HL-60 (cell line): ENCODE data around the gene ATF6.

Experiments
- DNase-seq, 2 experiments: peaks; one replicate each; pipeline ENCODE4 v3.0.0-alpha.2; 2010 to 2020; ENCODE audit warnings: low read depth in 1 of 2, low spot score in 1 of 2
- H3K27ac ChIP-seq: fragments of 250-450 bp; sonication (Bioruptor Pico); replicated peaks from 2 replicates; pipeline ENCODE4 v1.5.1; 2020; ENCODE audit warnings: mild to moderate bottlenecking, moderate library complexity
- H3K27me3 ChIP-seq: fragments of 250-450 bp; sonication (Bioruptor Pico); 2 replicates; pipeline ENCODE4 v1.5.1; 2021; ENCODE audit warnings: mild to moderate bottlenecking, moderate library complexity; ENCODE audit not compliant: insufficient read depth, poor library complexity, severe bottlenecking
- H3K4me3 ChIP-seq: replicated peaks from 2 replicates; pipeline ENCODE4 v1.5.1; 2011; ENCODE audit warnings: mild to moderate bottlenecking, control low read depth, low read length; ENCODE audit not compliant: insufficient read depth
- GABPA ChIP-seq: IDR thresholded peaks from 2 replicates; pipeline ENCODE4 v1.6.1; 2012; ENCODE audit warnings: low read depth
- POLR2AphosphoS5 ChIP-seq: IDR thresholded peaks from 2 replicates; pipeline ENCODE4 v1.6.1; 2012; ENCODE audit warnings: low read depth
- SPI1 ChIP-seq: IDR thresholded peaks from 2 replicates; pipeline ENCODE4 v1.6.1; 2012; ENCODE audit warnings: low read depth, mild to moderate bottlenecking, borderline replicate concordance
- TF ChIP-seq, protein P1 (sequence below): IDR thresholded peaks from one replicate; pipeline ENCODE4 v1.5.1; 2011; ENCODE audit warnings: low read length, control low read depth, inconsistent platforms; ENCODE audit not compliant: insufficient read depth
- TF ChIP-seq, protein P2 (sequence below): IDR thresholded peaks from 2 replicates; pipeline ENCODE4 v1.6.1; 2012; ENCODE audit warnings: low read depth; ENCODE audit not compliant: insufficient replicate concordance

ATF6 gene

DNA sequence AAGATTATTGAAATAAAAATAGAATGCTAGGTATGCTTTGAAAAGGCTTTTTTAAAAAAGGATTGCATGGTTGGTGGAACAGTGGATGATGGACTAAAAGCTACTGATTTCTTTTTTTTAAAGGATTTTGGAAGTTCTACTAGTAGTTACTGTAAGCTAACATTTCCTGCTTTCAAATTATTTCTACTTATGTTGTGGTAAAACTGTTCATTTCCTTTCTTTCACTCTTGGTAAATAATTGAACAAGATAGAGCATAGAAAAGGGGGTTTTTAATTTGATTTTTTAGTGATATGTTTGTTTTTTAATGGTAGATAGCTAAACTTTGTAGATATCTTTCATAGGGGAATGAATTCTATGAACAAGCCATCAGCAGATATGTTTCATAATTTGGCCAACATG lies 153.1 kb downstream of the ATF6 start:
- Histone ChIP-seq H3K27me3 (no peaks in the 10 kb centered on the region), H3K27ac (no peak overlapping the region), H3K4me3 (no peak overlapping the region)
- DNase-seq, result no peak
- TF ChIP-seq, protein P1, sequence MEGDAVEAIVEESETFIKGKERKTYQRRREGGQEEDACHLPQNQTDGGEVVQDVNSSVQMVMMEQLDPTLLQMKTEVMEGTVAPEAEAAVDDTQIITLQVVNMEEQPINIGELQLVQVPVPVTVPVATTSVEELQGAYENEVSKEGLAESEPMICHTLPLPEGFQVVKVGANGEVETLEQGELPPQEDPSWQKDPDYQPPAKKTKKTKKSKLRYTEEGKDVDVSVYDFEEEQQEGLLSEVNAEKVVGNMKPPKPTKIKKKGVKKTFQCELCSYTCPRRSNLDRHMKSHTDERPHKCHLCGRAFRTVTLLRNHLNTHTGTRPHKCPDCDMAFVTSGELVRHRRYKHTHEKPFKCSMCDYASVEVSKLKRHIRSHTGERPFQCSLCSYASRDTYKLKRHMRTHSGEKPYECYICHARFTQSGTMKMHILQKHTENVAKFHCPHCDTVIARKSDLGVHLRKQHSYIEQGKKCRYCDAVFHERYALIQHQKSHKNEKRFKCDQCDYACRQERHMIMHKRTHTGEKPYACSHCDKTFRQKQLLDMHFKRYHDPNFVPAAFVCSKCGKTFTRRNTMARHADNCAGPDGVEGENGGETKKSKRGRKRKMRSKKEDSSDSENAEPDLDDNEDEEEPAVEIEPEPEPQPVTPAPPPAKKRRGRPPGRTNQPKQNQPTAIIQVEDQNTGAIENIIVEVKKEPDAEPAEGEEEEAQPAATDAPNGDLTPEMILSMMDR, result no peak
- TF ChIP-seq GABPA (no peak), SPI1 (no peak), POLR2AphosphoS5 (no peak)
- TF ChIP-seq, protein P2, sequence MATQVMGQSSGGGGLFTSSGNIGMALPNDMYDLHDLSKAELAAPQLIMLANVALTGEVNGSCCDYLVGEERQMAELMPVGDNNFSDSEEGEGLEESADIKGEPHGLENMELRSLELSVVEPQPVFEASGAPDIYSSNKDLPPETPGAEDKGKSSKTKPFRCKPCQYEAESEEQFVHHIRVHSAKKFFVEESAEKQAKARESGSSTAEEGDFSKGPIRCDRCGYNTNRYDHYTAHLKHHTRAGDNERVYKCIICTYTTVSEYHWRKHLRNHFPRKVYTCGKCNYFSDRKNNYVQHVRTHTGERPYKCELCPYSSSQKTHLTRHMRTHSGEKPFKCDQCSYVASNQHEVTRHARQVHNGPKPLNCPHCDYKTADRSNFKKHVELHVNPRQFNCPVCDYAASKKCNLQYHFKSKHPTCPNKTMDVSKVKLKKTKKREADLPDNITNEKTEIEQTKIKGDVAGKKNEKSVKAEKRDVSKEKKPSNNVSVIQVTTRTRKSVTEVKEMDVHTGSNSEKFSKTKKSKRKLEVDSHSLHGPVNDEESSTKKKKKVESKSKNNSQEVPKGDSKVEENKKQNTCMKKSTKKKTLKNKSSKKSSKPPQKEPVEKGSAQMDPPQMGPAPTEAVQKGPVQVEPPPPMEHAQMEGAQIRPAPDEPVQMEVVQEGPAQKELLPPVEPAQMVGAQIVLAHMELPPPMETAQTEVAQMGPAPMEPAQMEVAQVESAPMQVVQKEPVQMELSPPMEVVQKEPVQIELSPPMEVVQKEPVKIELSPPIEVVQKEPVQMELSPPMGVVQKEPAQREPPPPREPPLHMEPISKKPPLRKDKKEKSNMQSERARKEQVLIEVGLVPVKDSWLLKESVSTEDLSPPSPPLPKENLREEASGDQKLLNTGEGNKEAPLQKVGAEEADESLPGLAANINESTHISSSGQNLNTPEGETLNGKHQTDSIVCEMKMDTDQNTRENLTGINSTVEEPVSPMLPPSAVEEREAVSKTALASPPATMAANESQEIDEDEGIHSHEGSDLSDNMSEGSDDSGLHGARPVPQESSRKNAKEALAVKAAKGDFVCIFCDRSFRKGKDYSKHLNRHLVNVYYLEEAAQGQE, result no peak

DNA sequence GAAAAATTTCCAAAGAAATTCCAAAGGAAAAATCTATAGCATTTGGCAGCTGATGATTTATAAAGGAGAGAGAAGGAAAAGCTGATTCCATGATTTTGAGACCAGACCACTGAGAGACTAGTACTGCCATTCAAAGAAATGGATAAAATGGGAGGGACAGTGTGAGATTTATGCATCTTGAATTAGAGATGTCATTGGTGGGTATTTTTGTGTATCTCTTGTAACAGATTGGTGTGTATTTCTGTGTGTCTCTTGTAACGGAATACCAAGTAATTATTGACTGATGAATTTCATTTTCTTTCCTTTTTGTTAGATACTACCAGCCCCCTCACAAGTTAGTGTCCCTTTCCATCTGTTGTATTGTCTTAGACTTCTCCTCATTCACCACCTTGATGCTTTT lies 155.4 kb downstream of the ATF6 start:
- DNase-seq, result no peak
- Histone ChIP-seq H3K27me3 (no peaks in the 10 kb centered on the region), H3K4me3 (no peak overlapping the region), H3K27ac (no peak overlapping the region)
- TF ChIP-seq, protein P1, result no peak
- TF ChIP-seq GABPA, result no peak
- TF ChIP-seq SPI1, result no peak
- TF ChIP-seq POLR2AphosphoS5, result no peak
- TF ChIP-seq, protein P2, result no peak

DNA sequence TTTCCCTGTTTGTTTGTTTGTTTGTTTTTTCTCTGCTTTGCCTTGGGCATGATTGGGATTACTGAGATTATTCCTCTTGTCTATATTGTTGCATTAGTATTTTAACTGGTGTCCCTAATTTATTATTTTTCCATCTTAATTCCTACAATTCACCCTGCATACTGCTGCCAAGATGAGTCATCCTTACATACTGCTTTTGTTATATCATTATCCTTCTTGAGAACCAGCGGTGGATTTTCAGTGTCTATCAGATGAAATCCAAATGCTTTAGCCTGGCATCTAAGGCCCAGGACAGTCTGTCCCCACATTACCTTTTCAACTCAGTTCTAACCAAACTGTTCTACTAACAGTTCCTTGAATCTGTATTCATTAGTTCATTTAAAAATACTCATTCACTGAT lies 155.9 kb downstream of the ATF6 start:
- H3K27ac ChIP-seq, result no peak overlapping the region

More for the DNA sequence above, 155.9 kb downstream of the ATF6 start:
- Histone ChIP-seq H3K27me3 (no peaks in the 10 kb centered on the region), H3K4me3 (no peak overlapping the region)
- TF ChIP-seq, protein P2, result no peak
- TF ChIP-seq, protein P1, result no peak
- TF ChIP-seq GABPA (no peak), SPI1 (no peak), POLR2AphosphoS5 (no peak)
- DNase-seq, result no peak
